Thyroid gland (tissue), 4 donors: ENCODE data around the gene SLC37A2. TPM values are rescaled to one million over a fixed set of nuclear protein-coding genes. Genes with fewer than 3 reads are reported as not detected.

Source experiments
- DNase-seq, 2 donors: peaks; one replicate each; pipeline ENCODE4 v3.0.0-alpha.2; 2019
- H3K27ac ChIP-seq, 3 donors: fragments of 200-600 bp; sonication (generic); 1 replicate in 2 of 3; 2 replicates in 1 of 3; pipeline ENCODE4 v1.5.1; 2016 to 2019; ENCODE audit warnings: mild to moderate bottlenecking in 1 of 3, moderate library complexity in 1 of 3
- H3K27me3 ChIP-seq: fragments of 200-600 bp; sonication (generic); one replicate; pipeline ENCODE4 v1.5.1; 2019
- H3K36me3 ChIP-seq, 2 donors: fragments of 200-600 bp; sonication (generic); one replicate each; pipeline ENCODE4 v1.5.1; 2016 to 2019
- H3K4me1 ChIP-seq, 2 donors: fragments of 200-600 bp; sonication (generic); one replicate each; pipeline ENCODE4 v1.5.1; 2017 to 2019
- H3K4me3 ChIP-seq, 3 donors: fragments of 200-600 bp; sonication (generic); replicated peaks in 1 of 3; 1 replicate in 2 of 3; 2 replicates in 1 of 3; pipeline ENCODE4 v1.5.1; 2016; ENCODE audit warnings: mild to moderate bottlenecking in 1 of 3
- H3K9me3 ChIP-seq: fragments of 200-600 bp; sonication (generic); one replicate; pipeline ENCODE4 v1.5.1; 2017
- CTCF ChIP-seq, 6 experiments: fragments of 200-600 bp in 3 of 6; fragments of 450-650 bp in 3 of 6; sonication (generic) in 3 of 6; IDR thresholded peaks; one replicate each; pipeline ENCODE4 v1.5.1; 2016 to 2019; ENCODE audit warnings: antibody characterized with exemption in 6 of 6, mild to moderate bottlenecking in 2 of 6, inconsistent platforms in 1 of 6, moderate library complexity in 1 of 6
- POLR2A ChIP-seq, 2 donors: fragments of 450-650 bp; IDR thresholded peaks; one replicate each; pipeline ENCODE4 v1.6.1; 2017; ENCODE audit warnings: antibody characterized with exemption in 2 of 2, mild to moderate bottlenecking in 2 of 2, moderate library complexity in 1 of 2
- WGBS, 2 donors: methylation state at CpG; one replicate each; pipeline ENCODE4 v1.1.5; 2017; 5-methylcytosine and 5-hydroxymethylcytosine counted together
- intact Hi-C: fragments of 100-400 bp; cut with DNase I; formaldehyde crosslinking; loops from one replicate; pipeline ENCODE4 v1.15.1; 2023
- total RNA-seq, 4 donors: library from RNA; depleted of rRNA; stranded (reverse); fragments of >200 nt; gene quantifications; one replicate each; pipeline ENCODE4 v1.2.3, GENCODE V29; 2016

Gene SLC37A2
- total RNA-seq, 4 donors from 2014 or later: 2.1 to 3.6 (median 3.4) TPM

- no peak for DNase-seq
- WGBS, 2 donors: 94 to 98% methylated on average over 7 of the region's 7 CpGs
- peaks cover 0 to 4% of the 10 kb centered on the region in 2 donors for H3K36me3 ChIP-seq
- no peaks in the 10 kb centered on the region for H3K9me3 ChIP-seq
- no peaks in the 10 kb centered on the region for H3K27me3 ChIP-seq
- TF ChIP-seq POLR2A (IDR thresholded peaks at IDR 0.05) (no peak), CTCF (IDR thresholded peaks at IDR 0.05) (no peak)
- no peaks in the 10 kb centered on the region for H3K4me1 ChIP-seq
- H3K27ac ChIP-seq: no peak overlapping the region
- H3K4me3 ChIP-seq: no peak overlapping the region
- intact Hi-C loops: no loop called here
These were observed 39.4 kb downstream of the SLC37A2 start for GRCh38 chr11:125102510-125102909.

- no peak overlapping the region for H3K4me3 ChIP-seq
- no peaks in the 10 kb centered on the region for H3K9me3 ChIP-seq
- H3K36me3 ChIP-seq: peaks cover 0 to under 1% of the 10 kb centered on the region in 2 donors
- TF ChIP-seq CTCF (IDR thresholded peaks at IDR 0.05) (no peak), POLR2A (IDR thresholded peaks at IDR 0.05) (no peak)
- no peak overlapping the region for H3K27ac ChIP-seq
- H3K4me1 ChIP-seq: peaks cover 5 to 8% of the 10 kb centered on the region in 2 donors
- no peaks in the 10 kb centered on the region for H3K27me3 ChIP-seq
- intact Hi-C loops: no loop called here
- DNase-seq: no peak
- whole genome bisulfite sequencing, 2 donors: 69 to 72% methylated on average over 1 of the region's 1 CpG
These were observed 42.8 kb downstream of the SLC37A2 start for GRCh38 chr11:125105926-125106325.

- DNase-seq: no peak
- Histone ChIP-seq H3K27me3 (no peaks in the 10 kb centered on the region), H3K4me1 (peaks cover 5 to 10% of the 10 kb centered on the region in 2 donors), H3K9me3 (no peaks in the 10 kb centered on the region), H3K4me3 (no peak overlapping the region), H3K27ac (no peak overlapping the region), H3K36me3 (no peaks in the 10 kb centered on the region)
- 69 to 70% methylated on average over 3 of the region's 3 CpGs for WGBS, 2 donors
- intact Hi-C loops: no loop called here
- TF ChIP-seq CTCF (IDR thresholded peaks at IDR 0.05) (no peak), POLR2A (IDR thresholded peaks at IDR 0.05) (no peak)
These were observed 45.4 kb downstream of the SLC37A2 start for GRCh38 chr11:125108469-125108868.

GRCh38 chr11:125110506-125110905, 47.4 kb downstream of the SLC37A2 start:
- intact Hi-C loops: no loop called here
- no peaks in the 10 kb centered on the region for H3K27me3 ChIP-seq
- H3K4me1 ChIP-seq: peaks cover 5 to 10% of the 10 kb centered on the region in 2 donors
- no peaks in the 10 kb centered on the region for H3K9me3 ChIP-seq
- TF ChIP-seq POLR2A (IDR thresholded peaks at IDR 0.05) (no peak), CTCF (IDR thresholded peaks at IDR 0.05) (no peak)
- no peaks in the 10 kb centered on the region for H3K36me3 ChIP-seq
- no peak for DNase-seq
- H3K27ac ChIP-seq: no peak overlapping the region
- H3K4me3 ChIP-seq: peak overlapping the region in 1 of 3 donors; percentile 45
- 53% methylated on average over 4 of the region's 4 CpGs for WGBS, 2 donors

- Histone ChIP-seq H3K9me3 (no peaks in the 10 kb centered on the region), H3K4me1 (peaks cover 5 to 10% of the 10 kb centered on the region in 2 donors), H3K27ac (peak overlapping the region; percentile 34 to 71 (median 46)), H3K27me3 (no peaks in the 10 kb centered on the region), H3K36me3 (no peaks in the 10 kb centered on the region), H3K4me3 (peak overlapping the region; percentile 38 to 76 (median 45))
- 1% methylated on average over 9 of the region's 9 CpGs for WGBS, 2 donors
- no peak for TF ChIP-seq CTCF (IDR thresholded peaks at IDR 0.05)
- TF ChIP-seq POLR2A (IDR thresholded peaks at IDR 0.05): no peak
- intact Hi-C loops: no loop called here
- DNase-seq: no peak
These were observed 47.9 kb downstream of the SLC37A2 start for GRCh38 chr11:125111001-125111342.
